HepG2 (cell line): Measurements from ENCODE around the gene TBC1D10B. TPM values are rescaled to one million over a fixed set of nuclear protein-coding genes. Genes with fewer than 3 reads are reported as not detected.
A peak's percentile ranks its signal among the peaks of the same experiment; 100 is the strongest.

Experiments used
- CCAR2 ChIP-seq: fragments of 200-400 bp; formaldehyde crosslinking; optimal IDR thresholded peaks from 2 replicates; pipeline ENCODE3; 2018; ENCODE audit warnings: low read depth, mild to moderate bottlenecking, low read length, moderate library complexity
- CENPBD1 ChIP-seq: sonication (generic); formaldehyde crosslinking; IDR thresholded peaks from 2 replicates; pipeline ENCODE4 v1.8.0; 2022; ENCODE audit warnings: missing genetic modification reagents, low read depth, mild to moderate bottlenecking, borderline replicate concordance
- CREB3 ChIP-seq: sonication (generic); formaldehyde crosslinking; IDR thresholded peaks from 2 replicates; pipeline ENCODE4 v1.5.0; 2020; ENCODE audit warnings: missing genetic modification reagents
- KLF16 ChIP-seq, 2 experiments: sonication (generic) in 1 of 2; formaldehyde crosslinking in 1 of 2; IDR thresholded peaks; 2 replicates each; pipeline versions ENCODE4 v1.6.1 to v1.8.0; 2016 to 2023; ENCODE audit warnings: missing genetic modification reagents in 2 of 2, missing compliant biosample characterization in 1 of 2
- MYNN ChIP-seq: sonication (generic); formaldehyde crosslinking; IDR thresholded peaks from 2 replicates; pipeline ENCODE4 v1.4.0; 2020; ENCODE audit warnings: mild to moderate bottlenecking, low read depth, missing genetic modification reagents
- PCBP2 ChIP-seq: fragments of 200-400 bp; formaldehyde crosslinking; optimal IDR thresholded peaks from 2 replicates; pipeline ENCODE3; 2018; ENCODE audit warnings: low read length, low read depth; ENCODE audit not compliant: poor library complexity, severe bottlenecking
- SATB2 ChIP-seq: sonication (generic); formaldehyde crosslinking; IDR thresholded peaks from 2 replicates; pipeline ENCODE4 v1.5.0; 2020; ENCODE audit warnings: missing genetic modification reagents
- SPEN ChIP-seq: sonication (generic); formaldehyde crosslinking; IDR thresholded peaks from 2 replicates; pipeline ENCODE4 v1.5.1; 2020; ENCODE audit warnings: low read depth, mild to moderate bottlenecking, missing genetic modification reagents
- THRA ChIP-seq: sonication (generic); formaldehyde crosslinking; IDR thresholded peaks from 2 replicates; pipeline ENCODE4 v1.4.0; 2020; ENCODE audit warnings: missing genetic modification reagents, borderline replicate concordance
- ZBTB14 ChIP-seq: sonication (generic); formaldehyde crosslinking; IDR thresholded peaks from 2 replicates; pipeline ENCODE4 v1.4.0; 2020; ENCODE audit warnings: missing genetic modification reagents
- ZBTB38 ChIP-seq: sonication (generic); formaldehyde crosslinking; IDR thresholded peaks from 2 replicates; pipeline ENCODE4 v1.5.1; 2020; ENCODE audit warnings: mild to moderate bottlenecking, missing genetic modification reagents
- ZKSCAN1 ChIP-seq: fragments of 150-350 bp; IDR thresholded peaks from 2 replicates; pipeline ENCODE4 v1.6.1; 2014; ENCODE audit warnings: low read length
- ZNF235 ChIP-seq: sonication (generic); formaldehyde crosslinking; IDR thresholded peaks from 2 replicates; pipeline ENCODE4 v1.8.1; 2023; ENCODE audit warnings: mild to moderate bottlenecking, missing genetic modification reagents, borderline replicate concordance
- ZNF460 ChIP-seq: sonication (generic); formaldehyde crosslinking; IDR thresholded peaks from 2 replicates; pipeline ENCODE4 v1.5.1; 2020; ENCODE audit warnings: missing genetic modification reagents, mild to moderate bottlenecking, borderline replicate concordance
- ZNF614 ChIP-seq: IDR thresholded peaks from 2 replicates; pipeline ENCODE4 v1.6.1; 2018; ENCODE audit warnings: missing biosample characterization, missing genetic modification reagents, inconsistent platforms, borderline replicate concordance
- ZNF619 ChIP-seq: sonication (generic); formaldehyde crosslinking; IDR thresholded peaks from 2 replicates; pipeline ENCODE4 v1.4.0; 2020; ENCODE audit warnings: mild to moderate bottlenecking, missing genetic modification reagents
- ZNF790 ChIP-seq: sonication (generic); formaldehyde crosslinking; IDR thresholded peaks from 2 replicates; pipeline ENCODE4 v1.8.0; 2022; ENCODE audit warnings: missing genetic modification reagents, mild to moderate bottlenecking, borderline replicate concordance
- polyA plus RNA-seq, 8 experiments: library from polyadenylated mRNA; depleted of rRNA in 3 of 8; stranded (reverse) in 7 of 8; unstranded in 1 of 8; fragments of >200 nt; fragmentation: Illumina TruSeq in 4 of 8; extraction: Trizol in 4 of 8; gene quantifications; 2 replicates each; pipeline versions ENCODE4 v1.2.1 to v1.2.3, GENCODE V29; 2011 to 2016; ENCODE audit warnings: low read depth in 4 of 8, missing spikeins in 1 of 8, mixed read lengths in 1 of 8; ENCODE audit not compliant: insufficient read depth in 1 of 8
- total RNA-seq, 5 experiments: library from RNA; depleted of rRNA; stranded (reverse); fragments of >200 nt; fragmentation: Illumina TruSeq; extraction: Trizol; gene quantifications; 2 replicates each; pipeline ENCODE4 v1.2.3, GENCODE V29; 2016; ENCODE audit warnings: low read depth in 1 of 5
- TF ChIP-seq, protein P1 (sequence below): sonication (generic); formaldehyde crosslinking; IDR thresholded peaks from 2 replicates; pipeline ENCODE4 v1.4.0; 2020; ENCODE audit warnings: missing genetic modification reagents, borderline replicate concordance
- TF ChIP-seq, protein P2 (sequence below): sonication (generic); formaldehyde crosslinking; IDR thresholded peaks from 2 replicates; pipeline ENCODE4 v1.5.0; 2020; ENCODE audit warnings: mild to moderate bottlenecking, missing genetic modification reagents

The TBC1D10B gene
- total and polyA plus RNA-seq, 2 of the 13 experiments (the other 11 are each of a cell fraction or from before 2014, with no cell fraction given) = 15.7 to 24.8 TPM

DNA sequence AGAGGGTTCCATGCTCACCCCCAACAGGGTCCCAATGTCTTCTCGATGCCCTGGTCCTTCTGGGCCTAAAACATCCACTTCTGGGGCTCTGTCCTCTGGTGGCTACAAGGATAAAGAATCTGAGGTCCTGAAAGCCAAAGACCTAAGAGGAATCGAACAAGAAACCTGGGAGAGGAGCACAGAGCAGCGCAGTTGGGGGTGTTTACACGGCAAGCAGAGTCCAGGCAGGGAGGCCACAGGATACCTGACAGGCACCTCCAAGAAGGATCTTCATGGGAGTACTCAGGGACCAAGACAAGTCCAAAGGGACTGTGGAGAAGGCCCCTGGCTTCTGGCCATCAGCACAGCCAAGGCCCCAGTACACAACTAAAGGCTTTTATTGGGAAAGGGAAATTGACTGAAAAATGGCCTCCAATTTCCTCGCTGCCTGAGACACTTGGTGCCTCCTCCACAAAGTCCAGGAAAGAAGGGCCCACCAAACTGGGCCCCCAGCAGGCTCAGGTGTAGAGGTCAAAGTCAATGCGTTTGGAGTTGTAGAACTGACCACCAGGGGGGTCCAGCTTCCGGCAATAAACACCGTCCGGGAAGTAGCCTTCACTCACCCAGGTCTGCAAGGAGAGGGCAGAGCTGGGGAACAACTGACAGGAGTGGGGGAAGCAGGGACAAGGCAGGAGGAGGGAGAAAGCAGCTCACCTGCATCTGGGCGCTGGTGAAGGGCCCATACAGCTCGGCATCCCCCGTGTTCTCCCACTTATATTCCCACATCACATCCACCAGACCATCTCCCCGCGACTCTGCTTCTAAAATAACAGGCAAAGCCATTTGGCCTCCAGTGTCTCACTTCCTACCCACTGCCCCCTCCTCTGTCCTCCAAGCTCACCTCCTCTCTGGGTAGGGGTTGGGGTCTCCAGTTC is 17.5 kb downstream of the TBC1D10B start (continued):
- TF ChIP-seq CENPBD1 = no peak
- TF ChIP-seq ZNF614 (CRISPR knock-in tag) = 0 out of 2 replicates have a peak, but pooled peaks have one; percentile 47
- no peak for TF ChIP-seq KLF16 (CRISPR knock-in tag; IDR thresholded peaks at IDR 0.05)
- TF ChIP-seq, protein P1, sequence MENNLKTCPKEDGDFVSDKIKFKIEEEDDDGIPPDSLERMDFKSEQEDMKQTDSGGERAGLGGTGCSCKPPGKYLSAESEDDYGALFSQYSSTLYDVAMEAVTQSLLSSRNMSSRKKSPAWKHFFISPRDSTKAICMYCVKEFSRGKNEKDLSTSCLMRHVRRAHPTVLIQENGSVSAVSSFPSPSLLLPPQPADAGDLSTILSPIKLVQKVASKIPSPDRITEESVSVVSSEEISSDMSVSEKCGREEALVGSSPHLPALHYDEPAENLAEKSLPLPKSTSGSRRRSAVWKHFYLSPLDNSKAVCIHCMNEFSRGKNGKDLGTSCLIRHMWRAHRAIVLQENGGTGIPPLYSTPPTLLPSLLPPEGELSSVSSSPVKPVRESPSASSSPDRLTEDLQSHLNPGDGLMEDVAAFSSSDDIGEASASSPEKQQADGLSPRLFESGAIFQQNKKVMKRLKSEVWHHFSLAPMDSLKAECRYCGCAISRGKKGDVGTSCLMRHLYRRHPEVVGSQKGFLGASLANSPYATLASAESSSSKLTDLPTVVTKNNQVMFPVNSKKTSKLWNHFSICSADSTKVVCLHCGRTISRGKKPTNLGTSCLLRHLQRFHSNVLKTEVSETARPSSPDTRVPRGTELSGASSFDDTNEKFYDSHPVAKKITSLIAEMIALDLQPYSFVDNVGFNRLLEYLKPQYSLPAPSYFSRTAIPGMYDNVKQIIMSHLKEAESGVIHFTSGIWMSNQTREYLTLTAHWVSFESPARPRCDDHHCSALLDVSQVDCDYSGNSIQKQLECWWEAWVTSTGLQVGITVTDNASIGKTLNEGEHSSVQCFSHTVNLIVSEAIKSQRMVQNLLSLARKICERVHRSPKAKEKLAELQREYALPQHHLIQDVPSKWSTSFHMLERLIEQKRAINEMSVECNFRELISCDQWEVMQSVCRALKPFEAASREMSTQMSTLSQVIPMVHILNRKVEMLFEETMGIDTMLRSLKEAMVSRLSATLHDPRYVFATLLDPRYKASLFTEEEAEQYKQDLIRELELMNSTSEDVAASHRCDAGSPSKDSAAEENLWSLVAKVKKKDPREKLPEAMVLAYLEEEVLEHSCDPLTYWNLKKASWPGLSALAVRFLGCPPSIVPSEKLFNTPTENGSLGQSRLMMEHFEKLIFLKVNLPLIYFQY (CRISPR knock-in tag) = no peak
- TF ChIP-seq CREB3 (CRISPR knock-in tag) = no peak
- 0 out of 2 replicates have a peak, but pooled peaks have one; percentile 7 for TF ChIP-seq THRA (CRISPR knock-in tag)
- TF ChIP-seq PCBP2 = no peak
- TF ChIP-seq ZKSCAN1 = no peak
- TF ChIP-seq ZNF619 = no peak
- no peak for TF ChIP-seq ZNF235 (CRISPR knock-in tag)
- no peak for TF ChIP-seq ZBTB14 (CRISPR knock-in tag)
- TF ChIP-seq SPEN (CRISPR knock-in tag) = no peak
- no peak for TF ChIP-seq SATB2
- TF ChIP-seq ZNF460 = no peak
- TF ChIP-seq ZNF790 = no peak
- 0 out of 2 replicates have a peak, but pooled peaks have one; percentile 36 for TF ChIP-seq ZBTB38 (CRISPR knock-in tag)
- TF ChIP-seq, protein P2, sequence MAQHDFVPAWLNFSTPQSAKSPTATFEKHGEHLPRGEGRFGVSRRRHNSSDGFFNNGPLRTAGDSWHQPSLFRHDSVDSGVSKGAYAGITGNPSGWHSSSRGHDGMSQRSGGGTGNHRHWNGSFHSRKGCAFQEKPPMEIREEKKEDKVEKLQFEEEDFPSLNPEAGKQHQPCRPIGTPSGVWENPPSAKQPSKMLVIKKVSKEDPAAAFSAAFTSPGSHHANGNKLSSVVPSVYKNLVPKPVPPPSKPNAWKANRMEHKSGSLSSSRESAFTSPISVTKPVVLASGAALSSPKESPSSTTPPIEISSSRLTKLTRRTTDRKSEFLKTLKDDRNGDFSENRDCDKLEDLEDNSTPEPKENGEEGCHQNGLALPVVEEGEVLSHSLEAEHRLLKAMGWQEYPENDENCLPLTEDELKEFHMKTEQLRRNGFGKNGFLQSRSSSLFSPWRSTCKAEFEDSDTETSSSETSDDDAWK (CRISPR knock-in tag) = no peak
- no peak for TF ChIP-seq CCAR2
- TF ChIP-seq MYNN (CRISPR knock-in tag) = no peak
